ENCODE results near the gene BCL6.

Gene BCL6

DNA sequence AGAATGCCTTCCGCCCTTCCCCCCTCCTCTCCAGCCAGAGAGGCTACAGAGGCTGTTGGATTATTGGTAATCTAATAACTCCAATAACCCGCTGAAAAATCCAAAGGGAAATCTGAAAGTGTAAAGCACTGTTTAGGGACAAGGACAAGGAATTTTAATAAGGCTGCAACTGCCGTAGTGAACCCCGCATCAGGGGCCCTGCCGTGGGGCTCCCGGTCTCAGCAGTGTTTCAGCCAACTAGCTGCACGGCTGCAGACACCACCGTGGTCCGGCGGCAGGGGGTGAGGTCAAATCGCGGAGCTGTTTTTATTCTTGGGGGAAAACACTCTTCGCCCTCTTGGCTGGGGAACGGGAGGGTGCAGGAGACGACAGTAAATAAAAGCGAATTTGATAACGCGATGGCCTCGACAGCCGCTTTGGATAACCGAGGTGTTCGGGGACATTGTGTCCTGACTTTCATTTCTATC is 6.1 kb downstream of the BCL6 start:
- no peak for DNase-seq (ENCODE audit: low read depth in 2 of 2)

DNA sequence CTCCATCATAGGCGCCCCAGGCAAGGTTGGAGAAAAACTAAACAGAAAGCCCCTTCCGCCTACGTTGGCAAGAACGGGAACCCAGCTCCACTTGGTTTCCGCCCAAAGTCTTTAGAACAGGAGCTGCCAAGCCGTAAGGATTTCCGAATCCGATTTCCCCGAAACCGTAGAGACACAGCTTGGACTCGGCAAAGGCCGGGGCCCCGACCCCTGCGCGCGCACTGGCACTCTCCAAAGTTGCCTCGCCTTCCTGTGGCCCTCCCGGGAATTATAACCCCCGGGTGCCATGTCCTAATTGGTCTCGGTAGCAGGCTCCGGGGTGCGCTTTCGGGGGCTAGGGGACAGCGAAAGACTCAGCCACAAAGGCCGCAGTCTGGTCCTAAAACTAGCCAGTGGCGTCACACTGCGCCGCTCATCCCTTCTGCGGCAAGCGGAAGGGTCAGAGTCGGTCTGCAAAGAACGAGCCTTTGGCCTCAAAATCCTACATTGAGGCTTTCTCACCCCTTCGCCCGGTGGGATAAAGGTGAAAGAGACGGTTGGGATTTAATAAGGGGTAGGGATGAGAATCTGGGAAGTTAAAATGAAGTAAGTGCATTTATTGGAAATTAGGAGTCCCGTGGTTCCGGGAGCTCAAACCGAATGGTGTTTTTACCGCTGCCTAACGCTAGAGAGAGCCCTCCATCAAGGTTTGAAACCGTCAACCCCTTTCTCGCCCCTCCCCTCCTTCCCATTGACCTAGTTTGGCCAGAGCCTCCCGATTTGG is 6.8 kb downstream of the BCL6 start:
- peak in 1 of 2 donors; percentile 58 for DNase-seq (ENCODE audit: low read depth in 2 of 2)

DNA sequence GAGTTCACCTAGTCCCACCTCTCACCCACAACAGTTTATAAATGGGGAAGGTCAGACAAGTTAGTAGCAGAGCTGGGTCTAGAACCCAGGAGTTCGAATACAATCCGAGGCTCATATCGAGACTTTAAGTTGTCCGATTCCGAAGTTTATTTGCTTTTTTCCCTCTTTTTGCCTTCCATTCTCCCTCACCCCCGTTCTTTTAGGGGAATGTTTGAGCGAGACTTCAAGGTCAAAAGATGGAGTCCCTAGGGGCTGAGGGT is 7.3 kb downstream of the BCL6 start:
- DNase-seq (ENCODE audit: low read depth in 2 of 2), result no peak

GRCh38 chr3:187737368-187738070 is 7.7 kb downstream of the BCL6 start:
- DNase-seq (ENCODE audit: low read depth in 2 of 2), result no peak

DNA sequence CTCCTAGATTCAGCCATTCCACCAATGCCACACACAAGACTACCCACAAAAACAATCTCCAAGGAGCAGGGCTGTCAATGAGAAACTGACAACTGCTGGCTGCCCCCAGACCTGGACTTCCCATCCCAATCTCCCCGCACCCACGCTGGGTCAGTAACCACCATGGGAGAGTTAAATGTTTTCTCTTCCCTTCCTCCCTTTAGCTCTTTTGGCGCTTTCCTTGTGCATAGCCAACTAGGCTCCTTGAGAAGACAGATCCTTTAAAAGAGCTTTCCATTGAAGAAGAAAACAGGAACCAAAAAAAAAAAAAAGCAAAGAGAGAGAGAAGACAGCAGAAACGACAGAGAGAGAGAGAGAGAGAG is 8.3 kb downstream of the BCL6 start:
- no peak for DNase-seq (ENCODE audit: low read depth in 2 of 2)

- DNase-seq (ENCODE audit: low read depth in 2 of 2), result no peak
Observed at GRCh38 chr3:187736418-187736871, 8.8 kb downstream of the BCL6 start.

DNA sequence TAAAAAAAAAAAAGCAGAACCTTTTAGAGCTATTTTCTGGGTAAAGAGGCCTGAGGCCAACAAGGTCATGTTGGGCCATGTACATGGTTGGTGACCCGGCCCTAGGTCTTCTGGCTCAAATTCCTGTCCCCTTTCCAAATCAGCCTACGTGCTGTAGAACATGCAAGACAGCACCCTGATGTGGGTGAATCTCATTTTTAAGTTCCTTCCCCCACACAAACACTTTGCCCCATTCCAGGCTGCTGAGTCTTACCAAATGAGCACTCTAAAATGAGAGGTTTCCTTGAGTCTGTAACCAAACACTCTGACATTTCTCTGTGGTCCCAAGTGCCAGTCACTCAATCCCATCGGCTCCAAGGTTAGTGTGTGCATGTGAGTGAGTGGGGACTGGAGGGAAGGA is 9.4 kb downstream of the BCL6 start:
- DNase-seq (ENCODE audit: low read depth in 2 of 2), result no peak

DNA sequence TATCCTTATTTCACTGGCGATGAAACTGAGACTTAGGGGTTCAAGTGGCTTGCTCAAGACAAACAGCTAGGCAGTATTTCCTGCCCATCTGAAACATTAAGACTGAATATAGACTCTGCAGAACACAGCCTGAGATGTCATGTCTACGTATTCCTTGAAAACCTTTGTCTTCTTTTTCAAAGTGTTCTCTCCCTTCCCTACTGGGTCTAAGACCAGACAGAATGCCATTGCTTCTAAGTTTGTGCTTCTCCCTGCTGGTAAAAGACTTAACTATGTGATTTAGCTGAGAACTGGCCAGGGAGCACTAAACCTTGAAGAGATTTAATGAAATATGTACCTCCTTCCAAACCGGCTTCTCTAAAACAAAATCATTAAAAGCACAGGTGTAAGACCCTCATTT is 9.9 kb downstream of the BCL6 start:
- DNase-seq (ENCODE audit: low read depth in 2 of 2), result no peak

DNA sequence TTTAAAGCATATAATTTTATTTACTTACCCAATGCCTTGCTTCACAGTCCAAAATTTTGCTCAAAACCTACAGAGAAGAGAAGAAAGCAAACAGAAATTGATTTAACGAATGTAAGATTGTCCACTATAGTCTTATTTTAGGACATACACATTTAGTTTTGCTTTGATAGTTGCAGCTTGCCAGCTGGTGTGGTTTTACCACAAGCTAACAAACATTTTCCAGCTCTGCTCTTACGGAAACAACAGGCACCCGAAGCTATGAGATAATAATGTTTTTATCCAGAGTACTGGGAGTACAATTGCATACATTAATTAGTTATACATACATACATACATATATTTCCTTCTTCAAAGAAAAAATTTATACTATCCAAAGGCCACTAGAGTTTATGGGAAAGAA is 10.4 kb downstream of the BCL6 start:
- DNase-seq (ENCODE audit: low read depth in 2 of 2), result no peak

DNA sequence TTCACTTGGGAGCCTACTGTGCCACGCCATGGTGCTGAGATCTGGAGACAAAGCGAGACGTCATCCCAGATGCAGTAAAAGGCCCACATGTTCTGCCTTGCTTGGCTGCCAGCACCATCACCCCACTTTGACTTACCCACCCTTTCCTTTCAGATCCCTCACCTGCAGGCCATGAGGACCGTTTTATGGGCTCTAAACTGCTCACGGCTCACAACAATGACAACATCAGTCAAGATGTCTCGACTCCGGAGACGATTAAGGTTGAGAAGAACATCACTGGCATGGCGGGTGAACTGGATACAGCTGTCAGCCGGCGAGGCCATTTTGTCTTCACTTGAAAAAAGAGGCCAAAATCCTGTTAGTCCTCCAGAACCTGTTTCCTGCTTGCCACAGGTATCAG is 11.9 kb downstream of the BCL6 start:
- no peak for DNase-seq (ENCODE audit: low read depth in 2 of 2)

DNA sequence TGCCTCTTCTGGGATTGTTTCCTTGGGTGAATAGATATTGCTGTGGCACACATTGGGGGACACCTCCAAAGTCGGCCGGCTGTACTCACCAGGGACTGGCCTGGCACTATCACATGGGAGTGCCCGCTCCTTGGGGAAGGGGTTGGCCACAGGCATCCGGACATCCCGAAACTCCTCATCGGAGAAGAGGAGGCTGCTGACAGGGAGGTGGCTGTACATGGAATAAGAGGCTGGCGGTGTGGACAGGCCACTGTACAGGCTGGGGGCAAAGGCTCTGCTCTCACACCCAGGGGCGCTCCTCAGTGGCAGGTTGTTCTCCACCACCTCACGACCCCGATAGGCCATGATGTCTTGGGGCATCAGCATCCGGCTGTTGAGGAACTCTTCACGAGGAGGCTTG is 15.7 kb downstream of the BCL6 start:
- no peak for DNase-seq (ENCODE audit: low read depth in 2 of 2)

DNA sequence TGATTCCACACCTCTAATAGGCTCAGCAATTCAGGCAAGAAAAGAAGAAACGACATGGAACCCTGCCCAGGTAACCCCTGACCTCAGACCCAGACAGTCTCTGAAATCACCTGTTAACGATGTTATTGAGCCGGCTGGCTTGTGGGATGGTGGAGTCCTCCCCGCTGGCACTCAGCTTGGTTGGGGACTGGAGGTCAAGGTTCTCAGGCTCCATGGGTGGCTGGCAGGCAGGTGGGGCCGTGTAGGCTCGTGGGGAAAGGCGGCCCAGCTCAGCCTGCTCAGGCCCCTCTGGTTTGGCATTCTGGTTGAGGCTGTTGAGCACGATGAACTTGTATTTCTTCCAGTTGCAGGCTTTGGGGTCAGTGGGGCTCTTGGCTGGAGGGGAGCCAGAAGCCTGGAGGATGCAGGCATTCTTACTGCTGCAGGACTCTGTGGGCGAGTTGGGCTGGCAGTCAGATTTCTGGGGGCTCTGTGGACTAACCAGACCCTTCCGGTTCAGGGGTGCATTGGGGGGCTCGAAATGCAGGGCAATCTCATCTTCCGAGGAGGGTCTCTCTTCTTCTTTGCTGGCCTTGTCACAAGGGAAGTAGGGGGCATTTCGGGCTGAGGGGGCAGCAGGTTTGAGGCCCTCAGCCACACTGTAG is 16.2 kb downstream of the BCL6 start:
- DNase-seq (ENCODE audit: low read depth in 2 of 2), result no peak

- DNase-seq (ENCODE audit: low read depth in 2 of 2), result no peak
Observed at GRCh38 chr3:187728248-187728647, 17.0 kb downstream of the BCL6 start.

GRCh38 chr3:187726564-187726963 is 18.7 kb downstream of the BCL6 start:
- no peak for DNase-seq (ENCODE audit: low read depth in 2 of 2)

DNA sequence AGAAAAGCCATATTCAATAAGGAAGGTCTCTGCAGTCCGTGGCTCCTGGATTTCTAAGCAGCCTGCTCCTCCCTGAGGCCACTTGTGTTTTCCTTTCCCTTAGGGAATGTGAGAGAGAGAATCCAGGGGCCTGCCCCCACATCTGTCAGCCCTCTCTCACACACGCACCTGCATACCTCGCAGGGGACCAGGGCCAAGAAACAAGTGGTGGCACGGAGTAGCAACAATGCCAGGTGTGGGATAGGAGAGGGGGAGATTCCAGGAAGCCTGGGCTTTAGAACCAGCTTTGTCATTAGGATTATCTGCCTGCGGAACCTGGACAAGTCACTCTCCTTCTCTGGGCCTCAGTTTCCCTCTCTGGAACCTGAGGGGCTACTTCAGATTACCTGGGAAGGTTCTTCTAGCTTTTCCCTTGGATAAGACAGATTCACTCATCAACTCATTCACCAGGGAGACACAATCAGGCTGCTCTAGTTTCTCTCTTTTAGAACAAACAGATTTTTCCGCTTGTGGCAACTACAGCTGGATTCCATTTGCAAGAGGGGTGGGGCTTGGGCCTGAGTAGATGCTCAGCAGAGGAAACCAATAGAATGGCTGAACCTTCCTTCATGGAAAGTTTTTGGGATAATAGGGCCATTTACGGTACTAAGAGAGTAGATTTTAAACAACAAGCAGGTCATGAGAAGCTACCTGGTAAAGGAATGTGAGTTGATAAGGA is 19.5 kb downstream of the BCL6 start:
- no peak for DNase-seq (ENCODE audit: low read depth in 2 of 2)

DNA sequence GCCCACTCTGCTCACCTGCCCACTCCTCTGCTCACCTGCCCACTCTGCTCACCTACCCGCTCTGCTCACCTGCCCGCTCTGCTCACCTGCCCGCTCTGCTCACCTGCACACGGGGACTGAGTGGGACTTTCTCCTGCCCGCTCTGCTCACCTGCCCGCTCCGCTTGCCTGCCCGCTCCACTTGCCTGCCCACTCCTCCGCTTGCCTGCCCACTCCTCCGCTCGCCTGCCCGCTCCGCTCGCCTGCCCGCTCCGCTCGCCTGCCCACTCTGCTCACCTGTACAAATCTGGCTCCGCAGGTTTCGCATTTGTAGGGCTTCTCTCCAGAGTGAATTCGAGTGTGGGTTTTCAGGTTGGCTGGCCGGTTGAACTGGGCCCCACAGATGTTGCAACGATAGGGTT is 20.0 kb downstream of the BCL6 start:
- no peak for DNase-seq (ENCODE audit: low read depth in 2 of 2)

- no peak for DNase-seq (ENCODE audit: low read depth in 2 of 2)
Observed at GRCh38 chr3:187722206-187722612, 23.1 kb downstream of the BCL6 start.

DNA sequence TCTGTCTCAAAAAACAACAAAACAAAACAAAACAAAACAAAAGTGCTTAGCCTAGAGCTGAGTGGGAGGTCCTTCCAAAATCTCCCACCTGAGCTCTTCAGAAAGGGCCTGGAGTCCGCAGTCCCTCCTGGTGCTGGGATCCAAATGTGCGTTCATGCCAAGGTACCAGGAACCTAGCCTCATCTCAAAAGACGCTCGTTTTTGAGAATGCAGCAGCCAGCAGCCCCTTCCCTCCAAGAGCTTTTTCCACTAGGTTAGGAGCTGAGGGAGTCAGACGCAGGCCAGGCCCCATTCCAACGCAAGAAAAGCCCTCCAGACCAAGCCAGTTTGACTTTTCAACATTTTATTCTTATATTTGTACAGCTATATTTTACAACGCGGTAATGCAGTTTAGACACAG is 24.2 kb downstream of the BCL6 start:
- DNase-seq (ENCODE audit: low read depth in 2 of 2), result no peak

DNA sequence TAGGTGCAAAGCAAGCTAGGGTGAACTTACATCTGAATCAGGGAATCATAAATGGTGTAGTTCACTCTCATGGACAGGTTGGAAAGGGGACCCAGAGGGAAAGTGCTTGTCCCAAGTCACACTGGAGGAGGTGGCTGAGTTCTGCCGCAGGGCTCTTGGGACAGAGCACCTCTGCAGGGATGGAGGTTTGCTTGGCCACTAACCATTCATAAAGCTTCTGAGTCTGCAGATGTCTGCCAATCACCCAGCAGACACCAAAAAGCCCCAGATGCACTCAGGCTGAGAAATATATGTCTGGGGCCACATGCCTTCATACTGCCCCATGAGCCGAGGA is 25.0 kb downstream of the BCL6 start:
- no peak for DNase-seq (ENCODE audit: low read depth in 2 of 2)

- DNase-seq (ENCODE audit: low read depth in 2 of 2), result no peak
Observed at GRCh38 chr3:187719628-187720336, 25.5 kb downstream of the BCL6 start.

GRCh38 chr3:187718802-187719201 is 26.5 kb downstream of the BCL6 start:
- no peak for DNase-seq (ENCODE audit: low read depth in 2 of 2)

DNA sequence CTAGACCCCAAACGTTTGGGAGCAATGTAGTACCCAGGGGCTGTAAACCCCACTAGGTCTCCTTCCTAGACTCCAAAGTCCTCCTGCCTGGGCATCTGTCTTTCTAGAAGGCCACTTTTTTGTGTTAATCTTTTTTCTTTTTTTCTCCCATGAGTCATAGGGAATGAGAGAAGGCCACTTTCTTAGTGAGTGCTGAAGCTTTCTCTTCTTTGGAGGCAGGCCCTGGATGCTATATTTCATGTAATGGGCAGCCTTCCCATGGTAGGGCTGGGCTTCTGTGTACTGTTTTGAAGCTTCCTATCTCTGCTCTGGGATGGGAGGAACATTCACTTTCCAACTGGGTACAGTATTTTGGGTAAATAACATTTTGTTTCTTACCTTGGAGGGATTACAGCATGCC is 27.7 kb downstream of the BCL6 start:
- no peak for DNase-seq (ENCODE audit: low read depth in 2 of 2)
